ENCODE data around the gene RAB7B. TPM values are rescaled to one million over a fixed set of nuclear protein-coding genes. Genes with fewer than 3 reads are reported as not detected.

The RAB7B gene
- total RNA-seq, 2 donors from 2014 or later, result 4.8 to 5.1 TPM

DNA sequence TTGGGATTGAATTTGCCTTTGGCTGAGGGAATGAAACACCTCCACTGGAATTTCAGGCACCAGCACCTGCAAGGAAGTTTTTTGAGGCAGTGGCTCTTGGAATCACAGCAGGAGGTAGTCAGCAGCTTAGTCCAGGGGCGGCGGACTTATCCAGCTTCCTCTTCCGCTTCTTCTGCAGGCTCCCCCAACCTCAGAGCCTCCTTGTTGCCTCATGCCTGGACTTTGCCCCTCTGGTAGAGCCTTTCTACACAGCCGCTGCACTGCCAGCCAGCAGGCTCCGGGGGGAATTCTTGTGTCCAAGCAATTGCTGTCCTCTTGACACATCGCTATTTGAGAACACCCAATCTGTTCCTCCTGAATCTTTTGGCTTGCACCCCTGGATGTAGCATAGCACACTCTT, 45.4 kb upstream of the RAB7B start:
- H3K4me3 ChIP-seq, result no peak overlapping the region
- no peak overlapping the region for H3K27ac ChIP-seq
- no peaks in the 10 kb centered on the region for H3K4me1 ChIP-seq

GRCh38 chr1:206047271-206047670, 44.1 kb upstream of the RAB7B start:
- Histone ChIP-seq H3K4me3 (no peak overlapping the region), H3K27me3 (no peaks in the 10 kb centered on the region), H3K9me3 (no peaks in the 10 kb centered on the region), H3K27ac (no peak overlapping the region), H3K36me3 (no peaks in the 10 kb centered on the region), H3K4me1 (no peaks in the 10 kb centered on the region)
- TF ChIP-seq, protein P1, sequence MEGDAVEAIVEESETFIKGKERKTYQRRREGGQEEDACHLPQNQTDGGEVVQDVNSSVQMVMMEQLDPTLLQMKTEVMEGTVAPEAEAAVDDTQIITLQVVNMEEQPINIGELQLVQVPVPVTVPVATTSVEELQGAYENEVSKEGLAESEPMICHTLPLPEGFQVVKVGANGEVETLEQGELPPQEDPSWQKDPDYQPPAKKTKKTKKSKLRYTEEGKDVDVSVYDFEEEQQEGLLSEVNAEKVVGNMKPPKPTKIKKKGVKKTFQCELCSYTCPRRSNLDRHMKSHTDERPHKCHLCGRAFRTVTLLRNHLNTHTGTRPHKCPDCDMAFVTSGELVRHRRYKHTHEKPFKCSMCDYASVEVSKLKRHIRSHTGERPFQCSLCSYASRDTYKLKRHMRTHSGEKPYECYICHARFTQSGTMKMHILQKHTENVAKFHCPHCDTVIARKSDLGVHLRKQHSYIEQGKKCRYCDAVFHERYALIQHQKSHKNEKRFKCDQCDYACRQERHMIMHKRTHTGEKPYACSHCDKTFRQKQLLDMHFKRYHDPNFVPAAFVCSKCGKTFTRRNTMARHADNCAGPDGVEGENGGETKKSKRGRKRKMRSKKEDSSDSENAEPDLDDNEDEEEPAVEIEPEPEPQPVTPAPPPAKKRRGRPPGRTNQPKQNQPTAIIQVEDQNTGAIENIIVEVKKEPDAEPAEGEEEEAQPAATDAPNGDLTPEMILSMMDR (IDR thresholded peaks at IDR 0.05), result no peak
- no peak for DNase-seq (ENCODE audit: low spot score)

More for the DNA sequence above, 45.4 kb upstream of the RAB7B start:
- no peaks in the 10 kb centered on the region for H3K9me3 ChIP-seq
- DNase-seq (ENCODE audit: low spot score), result no peak
- H3K27me3 ChIP-seq, result no peaks in the 10 kb centered on the region
- TF ChIP-seq, protein P1 (IDR thresholded peaks at IDR 0.05), result no peak
- H3K36me3 ChIP-seq, result no peaks in the 10 kb centered on the region

GRCh38 chr1:206041640-206042039, 38.4 kb upstream of the RAB7B start:
- no peak for DNase-seq (ENCODE audit: low spot score)
- TF ChIP-seq, protein P1 (IDR thresholded peaks at IDR 0.05), result no peak
- H3K4me3 ChIP-seq, result no peak overlapping the region

GRCh38 chr1:206040328-206040727, 37.1 kb upstream of the RAB7B start:
- no peaks in the 10 kb centered on the region for H3K36me3 ChIP-seq
- TF ChIP-seq, protein P1 (IDR thresholded peaks at IDR 0.05), result no peak
- no peak overlapping the region for H3K27ac ChIP-seq
- H3K4me1 ChIP-seq, result peaks cover 0 to 8% of the 10 kb centered on the region in 2 donors
- no peaks in the 10 kb centered on the region for H3K27me3 ChIP-seq
- no peak for DNase-seq (ENCODE audit: low spot score)
- H3K9me3 ChIP-seq, result no peaks in the 10 kb centered on the region
- H3K4me3 ChIP-seq, result no peak overlapping the region

More at GRCh38 chr1:206041640-206042039, 38.4 kb upstream of the RAB7B start:
- Histone ChIP-seq H3K9me3 (no peaks in the 10 kb centered on the region), H3K27me3 (no peaks in the 10 kb centered on the region), H3K27ac (no peak overlapping the region), H3K4me1 (peaks cover 0 to 8% of the 10 kb centered on the region in 2 donors), H3K36me3 (no peaks in the 10 kb centered on the region)

DNA sequence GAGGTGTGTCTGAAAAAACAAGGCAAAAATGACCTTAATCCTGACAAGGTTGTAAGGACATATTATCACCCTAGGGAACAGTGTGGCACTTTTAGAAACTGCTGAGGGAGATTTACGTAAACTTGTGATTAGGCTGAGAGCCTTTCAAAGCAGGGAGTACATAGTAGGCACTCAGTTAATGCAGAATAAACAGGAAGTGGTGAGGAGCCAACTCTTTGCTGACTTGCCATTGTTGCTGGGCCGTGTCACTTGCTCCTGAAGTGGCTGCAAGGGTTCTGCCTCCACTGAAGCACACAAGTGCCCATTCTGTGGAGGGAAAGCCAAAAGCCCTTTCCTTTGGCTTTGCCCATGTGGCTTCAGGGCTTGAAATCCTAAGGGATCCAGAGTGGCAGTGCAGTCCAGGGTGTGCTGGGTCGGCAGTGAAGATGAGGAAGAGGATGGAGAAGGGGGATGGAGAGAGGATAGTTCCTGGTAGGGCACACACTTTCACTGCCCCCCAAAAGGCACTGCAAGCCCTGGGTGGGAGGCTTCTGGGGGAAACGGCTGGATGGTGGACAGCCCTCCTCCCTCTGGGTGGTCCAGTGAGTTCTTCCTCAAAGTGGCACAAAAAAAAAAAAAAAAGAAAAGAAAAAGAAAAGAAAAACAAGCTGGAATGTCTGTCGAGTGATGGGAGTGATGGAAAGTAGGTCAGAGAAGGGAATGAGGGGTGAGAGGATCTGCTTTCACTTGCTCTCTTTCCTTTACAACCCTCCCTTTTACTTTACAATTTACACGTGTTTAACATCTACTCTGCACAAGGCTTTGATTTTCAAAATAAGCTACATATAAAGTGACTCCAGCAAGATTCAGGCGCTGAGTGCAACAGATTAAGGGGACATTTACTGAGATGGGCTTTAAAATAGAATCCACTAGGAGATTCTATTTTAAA, 36.1 kb upstream of the RAB7B start:
- peaks cover 0 to 8% of the 10 kb centered on the region in 2 donors for H3K4me1 ChIP-seq
- no peaks in the 10 kb centered on the region for H3K9me3 ChIP-seq
- H3K27ac ChIP-seq, result no peak overlapping the region
- DNase-seq (ENCODE audit: low spot score), result no peak
- no peaks in the 10 kb centered on the region for H3K27me3 ChIP-seq
- no peak overlapping the region for H3K4me3 ChIP-seq
- TF ChIP-seq, protein P1 (IDR thresholded peaks at IDR 0.05), result no peak
- H3K36me3 ChIP-seq, result no peaks in the 10 kb centered on the region

Data from right atrium auricular region (tissue), 2 donors.